Measurements from ENCODE around the gene SCG3.

GRCh38 chr15:51680321-51680720 lies 982 bp upstream of the SCG3 start:
- TF ChIP-seq CTCF (IDR thresholded peaks at IDR 0.05; ENCODE audit: insufficient read depth, low read length, poor library complexity, severe bottlenecking) (no peak), EZH2phosphoT487 (conservative IDR thresholded peaks at IDR 0.05; ENCODE audit: low read length) (no peak)

All from SU-DHL-6 (cell line).